SK-N-SH (cell line): ENCODE results near the gene MDM1. TPM values are rescaled to one million over a fixed set of nuclear protein-coding genes. Genes with fewer than 3 reads are reported as not detected.

ENCODE experiments used
- CTCF ChIA-PET: fragments of 300-600, 350-600 bp; formaldehyde crosslinking; extraction: SDS; loops from one replicate; lab custom pipeline; 2021; lab: Yijun Ruan, JAX
- POLR2A ChIA-PET: fragments of 350-600 bp; sonication (Branson Sonifier 250); formaldehyde crosslinking; extraction: SDS; loops from one replicate; lab custom pipeline; 2020; ENCODE audit warnings: antibody characterized with exemption, inconsistent platforms; lab: Yijun Ruan, JAX
- DNase-seq: peaks from one replicate; pipeline ENCODE4 v3.0.0; 2012
- H2AFZ ChIP-seq: fragments of 200-600 bp; sonication (generic); 2 replicates; pipeline ENCODE4 v1.8.1; 2016; ENCODE audit warnings: antibody characterized with exemption, mild to moderate bottlenecking, low read depth
- H3F3A ChIP-seq: fragments of 200-600 bp; sonication (generic); replicated peaks from 2 replicates; pipeline ENCODE3; 2016; ENCODE audit warnings: antibody characterized with exemption, mild to moderate bottlenecking; ENCODE audit not compliant: insufficient read depth
- H3K27ac ChIP-seq, 2 experiments: fragments of 200-500 bp in 1 of 2; fragments of 200-600 bp in 1 of 2; sonication (Bioruptor generic) in 1 of 2; sonication (generic), shearing (Covaris generic) in 1 of 2; 2 replicates each; pipeline versions ENCODE4 v1.5.1 to v1.6.1; 2014 to 2016; ENCODE audit warnings: low read depth in 2 of 2, inconsistent platforms in 1 of 2, low read length in 1 of 2, mild to moderate bottlenecking in 1 of 2, mixed read lengths in 1 of 2
- H3K27me3 ChIP-seq: fragments of 200-600 bp; sonication (generic), shearing (Covaris generic); 2 replicates; pipeline ENCODE4 v1.6.1; 2016; ENCODE audit warnings: mixed run types; ENCODE audit not compliant: insufficient read depth
- H3K36me3 ChIP-seq, 2 experiments: fragments of 200-500 bp in 1 of 2; fragments of 200-600 bp in 1 of 2; sonication (Bioruptor generic) in 1 of 2; sonication (generic) in 1 of 2; replicated peaks in 1 of 2; 2 replicates each; pipeline versions ENCODE3 to v1.5.1; 2014 to 2016; ENCODE audit warnings: low read length in 1 of 2, mild to moderate bottlenecking in 1 of 2; ENCODE audit not compliant: insufficient read depth in 2 of 2, control insufficient read depth in 1 of 2
- H3K4me1 ChIP-seq, 2 experiments: fragments of 200-500 bp in 1 of 2; fragments of 200-600 bp in 1 of 2; sonication (Bioruptor generic) in 1 of 2; sonication (generic), shearing (Covaris generic) in 1 of 2; 2 replicates each; pipeline versions ENCODE4 v1.5.1 to v1.6.1; 2014 to 2016; ENCODE audit warnings: low read depth in 1 of 2, low read length in 1 of 2, mixed run types in 1 of 2; ENCODE audit not compliant: insufficient read depth in 2 of 2, control insufficient read depth in 1 of 2
- H3K4me2 ChIP-seq: fragments of 200-600 bp; sonication (generic), shearing (Covaris generic); 2 replicates; pipeline ENCODE4 v1.6.1; 2017; ENCODE audit warnings: mixed run types
- H3K4me3 ChIP-seq, 2 experiments: fragments of 200-500 bp in 1 of 2; fragments of 200-600 bp in 1 of 2; sonication (Bioruptor generic) in 1 of 2; sonication (generic), shearing (Covaris generic) in 1 of 2; 2 replicates each; pipeline versions ENCODE4 v1.5.1 to v1.8.1; 2014 to 2016; ENCODE audit warnings: low read depth in 2 of 2, inconsistent platforms in 1 of 2, low read length in 1 of 2, mild to moderate bottlenecking in 1 of 2, mixed read lengths in 1 of 2, moderate library complexity in 1 of 2
- H3K79me2 ChIP-seq: fragments of 200-600 bp; sonication (generic); 2 replicates; pipeline ENCODE4 v1.8.1; 2017; ENCODE audit warnings: mild to moderate bottlenecking; ENCODE audit not compliant: insufficient read depth
- H3K9ac ChIP-seq: fragments of 200-600 bp; sonication (generic); 2 replicates; pipeline ENCODE4 v1.6.1; 2017; ENCODE audit warnings: mixed run types
- H3K9me2 ChIP-seq: fragments of 200-600 bp; sonication (generic); 2 replicates; pipeline ENCODE4 v1.6.1; 2017; ENCODE audit warnings: mixed run types
- H3K9me3 ChIP-seq: fragments of 200-600 bp; sonication (generic); 2 replicates; pipeline ENCODE4 v1.6.1; 2017; ENCODE audit warnings: mixed run types, mild to moderate bottlenecking, moderate library complexity
- H4K20me1 ChIP-seq: fragments of 200-600 bp; sonication (generic); 2 replicates; pipeline ENCODE4 v1.6.1; 2017; ENCODE audit warnings: mild to moderate bottlenecking, mixed run types; ENCODE audit not compliant: insufficient read depth
- CHD2 ChIP-seq: fragments of 150-350 bp; IDR thresholded peaks from 2 replicates; pipeline ENCODE4 v1.6.1; 2018; ENCODE audit warnings: low read length; ENCODE audit not compliant: partially characterized antibody
- FOXJ3 ChIP-seq: sonication (generic); formaldehyde crosslinking; IDR thresholded peaks from 2 replicates; pipeline ENCODE4 v1.5.1; 2020; ENCODE audit warnings: mild to moderate bottlenecking, missing genetic modification reagents
- FOXM1 ChIP-seq: IDR thresholded peaks from 2 replicates; pipeline ENCODE4 v1.4.0; 2012; ENCODE audit warnings: low read depth, mild to moderate bottlenecking
- GABPA ChIP-seq: IDR thresholded peaks from 2 replicates; pipeline ENCODE4 v1.4.0; 2012; ENCODE audit warnings: low read depth, mild to moderate bottlenecking
- GATA2 ChIP-seq: sonication (generic); formaldehyde crosslinking; IDR thresholded peaks from 2 replicates; pipeline ENCODE4 v1.5.0; 2020; ENCODE audit warnings: mild to moderate bottlenecking, missing genetic modification reagents
- RAD21 ChIP-seq: IDR thresholded peaks from 2 replicates; pipeline ENCODE4 v1.6.1; 2012; ENCODE audit warnings: mild to moderate bottlenecking, low read length
- RFX5 ChIP-seq: IDR thresholded peaks from 2 replicates; pipeline ENCODE4 v1.6.1; 2012; ENCODE audit warnings: mild to moderate bottlenecking, improper control_type of control experiment, low read length
- SMC3 ChIP-seq: IDR thresholded peaks from 2 replicates; pipeline ENCODE4 v1.6.1; 2012; ENCODE audit warnings: low read depth, low read length, improper control_type of control experiment
- YY1 ChIP-seq: IDR thresholded peaks from 2 replicates; pipeline ENCODE4 v1.4.0; 2012; ENCODE audit warnings: low read depth, mild to moderate bottlenecking
- WGBS: methylation state at CpG from one replicate; pipeline ENCODE4 v1.1.6; 2017; ENCODE audit warnings: low lambda C conversion rate; 5-methylcytosine and 5-hydroxymethylcytosine counted together
- polyA plus RNA-seq, 3 experiments: library from polyadenylated mRNA; depleted of rRNA; stranded (reverse); fragments of >200 nt; gene quantifications; 2 replicates each; pipeline ENCODE4 v1.2.3, GENCODE V29; 2012
- TF ChIP-seq, protein P1 (sequence below): fragments of 200-600 bp; sonication (generic); IDR thresholded peaks from 2 replicates; pipeline ENCODE4 v1.6.1; 2017; ENCODE audit warnings: antibody characterized with exemption, mild to moderate bottlenecking, moderate library complexity
- TF ChIP-seq, protein P2 (sequence below): IDR thresholded peaks from 2 replicates; pipeline ENCODE4 v1.4.0; 2012; ENCODE audit warnings: low read depth, borderline replicate concordance

The MDM1 gene
- polyA plus RNA-seq, 1 of the 3 experiments (the other 2 are of a cell fraction): 7.4 TPM

DNA sequence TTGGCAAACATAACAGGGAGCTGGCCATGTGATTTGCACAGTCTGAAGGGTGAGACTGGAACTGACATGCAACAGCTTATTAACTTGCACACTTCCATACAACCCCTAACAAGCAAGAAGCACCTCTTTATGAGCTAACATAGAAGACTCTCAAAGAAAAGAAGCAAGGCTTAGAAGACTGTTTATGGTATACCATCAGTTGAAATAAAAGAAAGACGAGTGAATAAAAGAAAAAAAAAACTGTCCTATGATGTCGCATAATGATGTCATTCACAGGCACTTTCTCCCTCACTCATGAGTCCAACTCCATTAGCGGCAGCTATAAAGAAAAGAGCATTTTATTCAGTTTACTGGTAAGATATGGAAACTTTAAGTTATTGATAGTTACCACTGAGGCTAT, 3.3 kb upstream of the MDM1 start:
- no peaks in the 10 kb centered on the region for H4K20me1 ChIP-seq
- CTCF ChIA-PET: interaction anchor here (1.3 to 2.3 kb wide), 2 partner anchors 15 to 18 kb away, joined by 4 to 11 read pairs; no protein-coding TSS in a partner anchor

DNA sequence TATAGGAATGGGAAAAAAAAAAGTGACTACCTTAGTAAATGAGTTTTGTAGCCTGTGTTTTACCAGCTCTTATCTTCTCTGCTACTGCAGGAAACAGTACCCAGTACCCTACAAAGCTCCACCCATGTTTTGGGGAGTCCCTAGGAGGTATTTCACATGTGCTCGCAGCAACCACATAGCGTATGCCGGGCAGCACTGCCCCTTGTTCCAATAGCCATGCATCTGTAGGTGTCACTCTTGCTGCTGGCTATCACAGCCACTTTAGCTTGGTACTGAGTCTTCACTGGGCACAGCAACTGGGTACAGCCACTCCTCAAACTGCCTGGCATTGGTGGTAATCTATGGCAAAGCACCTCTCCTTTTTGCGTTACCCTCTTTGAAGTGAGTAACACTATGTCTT, 2.0 kb upstream of the MDM1 start:
- no peak overlapping the region for H3K9ac ChIP-seq
- H3K4me3 ChIP-seq: no peak overlapping the region
- peaks cover 7 to 21% of the 10 kb centered on the region in 2 experiments; a peak in 2 of 4 replicates for H3K4me1 ChIP-seq
- H3K9me3 ChIP-seq: no peaks in the 10 kb centered on the region
- no peak overlapping the region for H2AFZ ChIP-seq
- no peaks in the 10 kb centered on the region for H4K20me1 ChIP-seq
- peaks cover 9% of the 10 kb centered on the region; the same call in 1 of the 2 replicates for H3K79me2 ChIP-seq
- no peak overlapping the region for H3K27ac ChIP-seq
- WGBS: 76% methylated on average over 4 of the region's 4 CpGs
- H3K9me2 ChIP-seq: no peaks in the 10 kb centered on the region
- no peaks in the 10 kb centered on the region for H3F3A ChIP-seq
- no peaks in the 10 kb centered on the region for H3K27me3 ChIP-seq
- DNase-seq: peak; percentile 19
- ChIA-PET CTCF (interaction anchor here (1.1 to 2.3 kb wide), 3 partner anchors 13 to 355 kb away, joined by 3 to 11 read pairs (median 3); no protein-coding TSS in a partner anchor), POLR2A (no interaction called here)
- no peak overlapping the region for H3K4me2 ChIP-seq
- TF ChIP-seq, protein P1, sequence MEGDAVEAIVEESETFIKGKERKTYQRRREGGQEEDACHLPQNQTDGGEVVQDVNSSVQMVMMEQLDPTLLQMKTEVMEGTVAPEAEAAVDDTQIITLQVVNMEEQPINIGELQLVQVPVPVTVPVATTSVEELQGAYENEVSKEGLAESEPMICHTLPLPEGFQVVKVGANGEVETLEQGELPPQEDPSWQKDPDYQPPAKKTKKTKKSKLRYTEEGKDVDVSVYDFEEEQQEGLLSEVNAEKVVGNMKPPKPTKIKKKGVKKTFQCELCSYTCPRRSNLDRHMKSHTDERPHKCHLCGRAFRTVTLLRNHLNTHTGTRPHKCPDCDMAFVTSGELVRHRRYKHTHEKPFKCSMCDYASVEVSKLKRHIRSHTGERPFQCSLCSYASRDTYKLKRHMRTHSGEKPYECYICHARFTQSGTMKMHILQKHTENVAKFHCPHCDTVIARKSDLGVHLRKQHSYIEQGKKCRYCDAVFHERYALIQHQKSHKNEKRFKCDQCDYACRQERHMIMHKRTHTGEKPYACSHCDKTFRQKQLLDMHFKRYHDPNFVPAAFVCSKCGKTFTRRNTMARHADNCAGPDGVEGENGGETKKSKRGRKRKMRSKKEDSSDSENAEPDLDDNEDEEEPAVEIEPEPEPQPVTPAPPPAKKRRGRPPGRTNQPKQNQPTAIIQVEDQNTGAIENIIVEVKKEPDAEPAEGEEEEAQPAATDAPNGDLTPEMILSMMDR: no peak
- TF ChIP-seq RAD21 (peak; percentile 56), CHD2 (no peak), GABPA (no peak), FOXJ3 (CRISPR knock-in tag) (no peak), YY1 (no peak), SMC3 (no peak), GATA2 (no peak), RFX5 (no peak)
- H3K36me3 ChIP-seq: peaks cover 7 to 10% of the 10 kb centered on the region in 2 experiments

More for the DNA sequence above, 3.3 kb upstream of the MDM1 start:
- Histone ChIP-seq H3F3A (no peaks in the 10 kb centered on the region), H3K9ac (no peak overlapping the region), H3K4me2 (no peak overlapping the region), H3K9me3 (no peaks in the 10 kb centered on the region), H3K27ac (no peak overlapping the region), H3K36me3 (peaks cover 0 to under 1% of the 10 kb centered on the region in 2 experiments), H2AFZ (no peak overlapping the region), H3K79me2 (peaks cover 9% of the 10 kb centered on the region; the same call in 1 of the 2 replicates), H3K9me2 (no peaks in the 10 kb centered on the region), H3K4me1 (peaks cover 7 to 21% of the 10 kb centered on the region in 2 experiments; a peak in 2 of 4 replicates), H3K4me3 (no peak overlapping the region), H3K27me3 (no peaks in the 10 kb centered on the region)
- WGBS: 86% methylated on average over 3 of the region's 3 CpGs
- POLR2A ChIA-PET: no interaction called here
- DNase-seq: no peak
- no peak for TF ChIP-seq FOXM1
- TF ChIP-seq, protein P2, sequence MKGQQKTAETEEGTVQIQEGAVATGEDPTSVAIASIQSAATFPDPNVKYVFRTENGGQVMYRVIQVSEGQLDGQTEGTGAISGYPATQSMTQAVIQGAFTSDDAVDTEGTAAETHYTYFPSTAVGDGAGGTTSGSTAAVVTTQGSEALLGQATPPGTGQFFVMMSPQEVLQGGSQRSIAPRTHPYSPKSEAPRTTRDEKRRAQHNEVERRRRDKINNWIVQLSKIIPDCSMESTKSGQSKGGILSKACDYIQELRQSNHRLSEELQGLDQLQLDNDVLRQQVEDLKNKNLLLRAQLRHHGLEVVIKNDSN: no peak
